GDM1 (cell line): ENCODE measurements around the gene RAPGEF2.

Experiments
- DNase-seq: peaks from one replicate; lab custom pipeline; 2025; lab: John Stamatoyannopoulos, UW

RAPGEF2 gene

DNA sequence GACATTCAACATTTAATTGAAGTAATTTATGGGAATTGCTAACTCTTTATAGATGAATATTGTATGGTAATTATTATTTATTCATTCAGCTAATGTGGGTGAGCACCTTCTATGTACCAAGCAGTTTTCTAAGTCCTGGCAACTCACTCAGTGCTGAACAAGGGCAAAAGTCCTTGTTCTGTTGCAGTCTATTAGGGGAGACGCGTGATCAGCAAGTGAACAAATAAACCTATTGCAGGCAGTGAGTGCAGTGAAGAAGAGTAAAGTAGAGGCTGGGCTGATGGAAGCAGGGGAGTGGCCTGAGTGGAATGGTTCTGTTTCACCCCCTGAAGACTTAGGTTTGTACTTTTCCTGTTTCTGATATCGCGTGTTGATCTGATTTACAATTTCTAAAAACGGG lies 214.3 kb downstream of the RAPGEF2 start:
- DNase-seq, result no peak

DNA sequence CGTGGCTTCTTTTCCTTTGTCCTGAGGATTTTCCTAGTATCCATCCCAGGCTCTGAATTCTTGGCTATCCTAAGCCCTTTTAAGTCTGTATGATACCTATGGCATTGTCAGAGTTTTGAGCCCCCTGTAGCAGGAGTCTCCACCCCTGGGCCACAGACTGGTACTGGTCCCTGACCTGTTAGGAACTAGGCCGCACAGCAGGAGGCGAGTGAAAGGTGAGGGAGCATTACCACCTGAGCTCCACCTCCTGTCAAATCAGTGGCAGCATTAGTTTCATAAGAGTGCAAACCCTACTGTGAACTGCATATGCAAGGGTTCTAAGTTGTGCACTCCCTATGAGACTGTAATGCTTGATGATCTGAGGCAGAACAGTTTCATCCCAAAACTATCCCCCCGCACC lies 216.1 kb downstream of the RAPGEF2 start:
- DNase-seq, result no peak

DNA sequence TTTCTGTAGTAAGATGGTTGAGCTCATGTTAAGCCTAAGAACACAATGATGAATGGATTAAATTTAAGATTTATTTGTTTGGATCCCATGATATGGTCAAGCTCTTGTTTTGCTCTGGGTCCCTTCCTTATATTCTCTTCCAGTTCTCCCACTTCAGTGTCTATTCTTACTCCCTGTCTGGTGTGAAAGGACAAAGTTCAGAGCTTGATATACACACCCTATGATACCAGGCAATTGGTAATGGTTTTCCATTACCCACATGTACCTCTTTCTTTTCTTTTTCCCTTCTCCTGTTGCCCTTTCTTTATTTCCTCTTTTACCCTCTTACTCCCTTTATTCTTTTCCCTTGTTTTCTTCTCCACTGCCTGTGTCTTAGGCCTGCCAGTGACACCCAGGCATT lies 223.6 kb downstream of the RAPGEF2 start:
- no peak for DNase-seq

DNA sequence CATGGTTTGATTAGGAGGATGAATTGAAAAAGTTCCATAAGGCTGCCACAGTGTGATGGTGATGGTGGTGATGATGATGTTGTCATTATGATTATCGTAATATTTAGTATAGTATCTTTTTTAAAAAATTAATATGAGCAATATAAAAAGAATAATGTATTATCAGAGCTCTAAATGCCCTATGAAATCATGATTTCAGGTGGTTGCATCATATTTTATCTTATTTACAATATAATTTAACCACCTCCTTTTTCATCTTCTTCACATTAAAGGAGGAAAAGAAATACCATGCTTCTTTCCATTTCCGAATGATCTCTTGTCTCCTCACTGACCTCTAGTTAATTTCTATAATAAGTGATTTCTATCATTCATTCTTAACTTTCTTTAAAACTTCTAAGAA lies 225.9 kb downstream of the RAPGEF2 start:
- no peak for DNase-seq

DNA sequence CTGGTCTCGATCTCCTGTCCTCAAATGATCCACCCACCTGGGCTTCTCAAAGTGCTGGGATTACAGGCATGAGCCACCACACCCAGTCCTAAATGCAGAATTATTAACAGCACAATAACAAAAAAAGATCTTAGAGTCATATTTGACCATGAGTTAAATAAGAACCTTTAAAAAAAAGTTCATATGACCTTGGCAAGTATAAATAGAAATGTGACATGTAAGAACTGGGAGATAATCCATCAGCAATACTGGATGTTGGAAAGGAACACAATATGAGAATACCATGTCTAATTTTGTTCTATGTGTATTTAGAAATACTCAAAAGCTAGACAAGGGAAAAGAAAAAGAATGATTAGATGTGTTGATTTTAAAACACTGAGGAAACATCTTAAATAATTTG lies 231.6 kb downstream of the RAPGEF2 start:
- no peak for DNase-seq

DNA sequence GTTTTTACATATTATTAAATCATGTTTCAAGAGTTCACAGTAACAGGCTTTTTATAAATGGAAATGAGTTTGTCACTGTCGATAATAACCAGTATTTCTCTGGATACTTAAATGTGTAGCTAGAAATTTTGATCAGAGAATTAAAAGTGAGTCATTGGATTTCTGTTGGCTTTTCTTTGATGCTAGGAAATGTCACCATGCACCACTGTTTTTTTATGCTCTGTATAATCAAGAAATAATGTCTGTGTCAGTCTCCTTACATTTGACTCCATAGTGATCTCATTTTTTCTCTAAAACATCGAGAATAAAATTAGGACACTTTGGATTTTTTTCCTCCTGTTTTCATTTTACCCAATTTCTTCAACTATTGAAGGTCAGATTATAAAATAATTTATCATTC lies 234.2 kb downstream of the RAPGEF2 start:
- DNase-seq, result no peak

DNA sequence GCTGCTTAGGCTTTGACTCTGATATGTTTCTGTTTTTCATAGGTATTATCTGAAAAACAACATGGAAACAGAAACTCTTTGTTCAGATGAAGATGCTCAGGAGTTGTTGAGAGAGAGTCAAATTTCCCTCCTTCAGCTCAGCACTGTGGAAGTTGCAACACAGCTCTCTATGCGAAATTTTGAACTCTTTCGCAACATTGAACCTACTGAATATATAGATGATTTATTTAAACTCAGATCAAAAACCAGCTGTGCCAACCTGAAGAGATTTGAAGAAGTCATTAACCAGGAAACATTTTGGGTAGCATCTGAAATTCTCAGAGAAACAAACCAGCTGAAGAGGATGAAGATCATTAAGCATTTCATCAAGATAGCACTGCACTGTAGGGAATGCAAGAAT lies 238.6 kb downstream of the RAPGEF2 start:
- DNase-seq, result no peak

DNA sequence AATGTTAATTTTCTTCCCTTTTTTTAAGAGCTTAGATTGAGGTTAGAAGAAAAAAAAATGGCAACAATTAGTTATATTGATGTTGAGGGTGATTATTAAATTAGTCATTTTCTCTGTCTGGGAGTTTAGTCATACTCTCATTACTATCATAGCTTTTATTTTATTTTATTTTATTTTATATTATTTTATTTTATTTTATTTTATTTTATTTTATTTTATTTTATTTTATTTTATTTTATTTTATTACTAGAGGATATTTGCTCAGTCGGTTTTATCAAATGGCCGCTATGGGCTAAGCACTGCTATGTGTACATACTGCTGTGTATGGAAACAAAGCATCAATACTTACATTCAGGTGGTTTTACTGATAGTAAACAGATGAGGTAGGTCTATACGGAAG lies 239.5 kb downstream of the RAPGEF2 start:
- no peak for DNase-seq

DNA sequence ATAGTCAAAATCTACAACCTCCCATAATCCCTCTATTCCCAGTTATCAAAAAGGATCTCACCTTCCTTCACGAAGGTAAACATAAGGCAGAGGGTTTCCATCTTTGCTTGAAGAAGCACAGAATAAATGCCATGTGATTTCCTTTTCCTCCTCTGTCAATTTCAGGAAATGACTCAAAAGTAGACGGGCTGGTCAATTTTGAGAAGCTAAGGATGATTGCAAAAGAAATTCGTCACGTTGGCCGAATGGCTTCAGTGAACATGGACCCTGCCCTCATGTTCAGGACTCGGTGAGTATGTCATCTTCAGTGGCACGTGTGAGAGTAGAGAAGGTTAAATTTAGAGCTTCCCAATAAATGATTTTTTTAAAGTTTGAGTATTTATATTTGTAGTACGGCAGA lies 240.2 kb downstream of the RAPGEF2 start:
- no peak for DNase-seq

DNA sequence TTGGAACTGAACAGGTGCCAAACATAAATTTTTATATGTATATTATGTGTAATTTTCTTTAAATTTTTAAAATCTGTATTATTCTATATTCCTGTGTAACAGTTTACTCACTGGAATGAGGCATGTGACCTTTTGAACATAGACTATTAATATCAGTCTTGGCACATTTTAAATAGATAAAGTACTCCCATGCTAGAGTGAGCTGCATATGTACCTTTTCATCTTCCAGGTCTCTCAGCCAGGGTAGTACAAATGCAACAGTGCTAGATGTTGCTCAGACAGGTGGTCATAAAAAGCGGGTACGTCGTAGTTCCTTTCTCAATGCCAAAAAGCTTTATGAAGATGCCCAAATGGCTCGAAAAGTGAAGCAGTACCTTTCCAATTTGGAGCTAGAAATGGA lies 242.0 kb downstream of the RAPGEF2 start:
- no peak for DNase-seq

DNA sequence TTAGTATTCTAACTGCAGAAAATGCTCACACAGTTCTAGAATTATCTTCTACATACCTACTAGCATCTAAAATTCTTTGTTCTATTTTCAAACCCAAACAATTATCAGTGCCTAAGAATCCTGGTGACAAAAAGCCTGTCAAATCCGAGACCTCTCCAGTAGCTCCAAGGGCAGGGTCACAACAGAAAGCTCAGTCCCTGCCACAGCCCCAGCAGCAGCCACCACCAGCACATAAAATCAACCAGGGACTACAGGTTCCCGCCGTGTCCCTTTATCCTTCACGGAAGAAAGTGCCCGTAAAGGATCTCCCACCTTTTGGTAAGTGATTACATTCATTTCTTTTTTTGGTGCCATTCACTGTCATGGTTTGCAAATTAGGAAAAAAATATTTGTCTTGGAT lies 243.8 kb downstream of the RAPGEF2 start:
- no peak for DNase-seq

DNA sequence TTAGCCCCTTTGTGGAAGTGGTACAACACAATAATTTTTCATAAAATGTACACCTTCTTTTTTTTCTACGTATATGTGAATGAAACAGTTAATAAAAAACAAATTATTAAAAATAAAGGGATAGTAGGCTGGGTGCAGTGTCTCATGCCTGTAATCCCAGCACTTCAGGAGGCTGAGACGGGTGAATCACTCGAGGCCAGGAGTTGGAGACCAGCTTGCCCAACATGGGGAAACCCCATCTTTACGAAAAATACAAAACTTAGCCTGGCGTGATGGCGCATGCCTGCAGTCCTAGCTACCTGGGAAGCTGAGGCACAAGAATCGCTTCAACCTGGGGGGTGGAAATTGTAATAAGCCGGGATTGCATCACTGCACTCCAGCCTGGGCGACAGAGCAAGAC lies 244.9 kb downstream of the RAPGEF2 start:
- DNase-seq, result no peak

DNA sequence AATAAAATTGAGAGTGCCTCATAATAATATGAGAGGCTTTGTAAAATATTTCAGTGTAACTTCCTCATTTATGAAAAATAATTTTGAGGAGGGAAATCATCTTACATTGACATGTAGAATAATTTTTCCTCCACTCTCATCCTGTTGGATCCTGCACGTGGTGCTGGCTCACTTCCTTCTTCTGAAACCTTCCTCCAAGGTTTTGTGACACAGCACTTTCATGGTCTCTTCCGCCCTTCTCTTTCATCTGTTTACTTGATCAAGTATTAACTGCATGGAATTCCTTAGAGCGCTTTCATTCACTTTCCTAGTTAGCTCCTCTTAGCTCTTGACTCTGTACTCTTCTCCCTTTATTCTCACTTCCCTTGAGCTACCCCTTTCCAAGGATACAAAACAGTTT lies 246.5 kb downstream of the RAPGEF2 start:
- DNase-seq, result no peak

DNA sequence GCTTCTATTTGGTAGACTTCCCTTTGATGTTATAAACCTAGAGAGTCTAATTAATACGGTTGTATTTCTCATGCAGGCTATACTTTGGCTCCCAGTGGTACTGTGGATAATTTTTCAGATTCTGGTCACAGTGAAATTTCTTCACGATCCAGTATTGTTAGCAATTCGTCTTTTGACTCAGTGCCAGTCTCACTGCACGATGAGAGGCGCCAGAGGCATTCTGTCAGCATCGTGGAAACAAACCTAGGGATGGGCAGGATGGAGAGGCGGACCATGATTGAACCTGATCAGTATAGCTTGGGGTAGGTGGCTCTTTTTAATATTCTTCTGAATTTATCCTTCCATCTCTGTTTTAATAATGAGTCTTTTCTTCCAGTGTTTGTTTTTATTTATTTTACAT lies 249.7 kb downstream of the RAPGEF2 start:
- no peak for DNase-seq

DNA sequence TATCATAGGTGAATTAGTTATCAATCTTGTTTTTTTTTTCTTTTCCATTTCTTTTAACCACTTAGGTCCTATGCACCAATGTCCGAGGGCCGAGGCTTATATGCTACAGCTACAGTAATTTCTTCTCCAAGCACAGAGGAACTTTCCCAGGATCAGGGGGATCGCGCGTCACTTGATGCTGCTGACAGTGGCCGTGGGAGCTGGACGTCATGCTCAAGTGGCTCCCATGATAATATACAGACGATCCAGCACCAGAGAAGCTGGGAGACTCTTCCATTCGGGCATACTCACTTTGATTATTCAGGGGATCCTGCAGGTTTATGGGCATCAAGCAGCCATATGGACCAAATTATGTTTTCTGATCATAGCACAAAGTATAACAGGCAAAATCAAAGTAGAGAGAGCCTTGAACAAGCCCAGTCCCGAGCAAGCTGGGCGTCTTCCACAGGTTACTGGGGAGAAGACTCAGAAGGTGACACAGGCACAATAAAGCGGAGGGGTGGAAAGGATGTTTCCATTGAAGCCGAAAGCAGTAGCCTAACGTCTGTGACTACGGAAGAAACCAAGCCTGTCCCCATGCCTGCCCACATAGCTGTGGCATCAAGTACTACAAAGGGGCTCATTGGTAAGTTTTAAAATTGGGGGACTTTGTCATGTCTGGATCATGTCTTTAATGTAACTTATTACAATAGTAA lies 250.7 kb downstream of the RAPGEF2 start:
- no peak for DNase-seq

DNA sequence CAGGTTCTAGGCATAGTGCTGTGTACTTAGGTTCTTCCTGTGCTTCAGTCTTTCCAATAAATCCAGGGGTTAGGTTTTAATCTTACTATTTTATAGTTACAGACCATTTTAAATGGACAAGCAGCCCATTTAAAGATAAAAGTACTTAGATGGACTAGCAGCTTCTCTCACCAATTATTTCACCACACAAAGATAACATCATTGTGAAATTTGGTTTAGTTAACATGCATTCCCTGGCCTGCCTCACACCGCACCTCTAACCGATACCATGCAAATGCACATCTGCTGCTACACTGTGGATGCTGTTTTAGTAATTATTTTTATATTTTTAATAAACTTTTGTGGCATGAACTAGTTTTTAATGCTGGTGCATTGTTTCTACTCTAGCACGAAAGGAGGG lies 252.6 kb downstream of the RAPGEF2 start:
- no peak for DNase-seq

DNA sequence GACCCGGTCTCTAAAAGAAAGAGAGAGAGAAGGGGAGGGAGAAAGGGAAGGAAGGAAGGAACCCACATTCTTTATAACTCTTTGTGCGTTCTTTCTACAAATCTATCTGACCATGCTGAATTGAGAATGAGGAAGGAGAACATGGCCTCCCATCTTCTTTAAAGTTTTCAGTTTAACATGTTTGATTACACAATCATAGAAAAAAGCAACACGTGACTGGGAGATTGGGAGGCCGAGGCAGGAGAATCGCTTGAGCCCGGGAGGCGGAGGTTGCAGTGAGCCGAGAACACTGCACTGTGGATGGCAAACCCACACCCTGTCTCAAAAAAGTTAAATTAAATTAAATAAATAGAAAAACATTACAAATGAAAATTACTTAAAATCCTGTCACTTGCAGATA lies 254.5 kb downstream of the RAPGEF2 start:
- DNase-seq, result no peak

DNA sequence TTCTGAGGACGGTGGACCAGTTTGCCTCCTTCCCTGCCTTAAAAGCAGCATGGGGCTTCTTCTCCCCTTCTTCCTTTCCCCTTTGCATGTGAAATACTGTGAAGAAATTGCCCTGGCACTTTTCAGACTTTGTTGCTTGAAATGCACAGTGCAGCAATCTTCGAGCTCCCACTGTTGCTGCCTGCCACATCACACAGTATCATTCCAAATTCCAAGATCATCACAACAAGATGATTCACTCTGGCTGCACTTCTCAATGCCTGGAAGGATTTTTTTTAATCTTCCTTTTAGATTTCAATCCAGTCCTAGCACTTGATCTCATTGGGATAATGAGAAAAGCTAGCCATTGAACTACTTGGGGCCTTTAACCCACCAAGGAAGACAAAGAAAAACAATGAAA lies 255.3 kb downstream of the RAPGEF2 start:
- DNase-seq, result no peak

DNA sequence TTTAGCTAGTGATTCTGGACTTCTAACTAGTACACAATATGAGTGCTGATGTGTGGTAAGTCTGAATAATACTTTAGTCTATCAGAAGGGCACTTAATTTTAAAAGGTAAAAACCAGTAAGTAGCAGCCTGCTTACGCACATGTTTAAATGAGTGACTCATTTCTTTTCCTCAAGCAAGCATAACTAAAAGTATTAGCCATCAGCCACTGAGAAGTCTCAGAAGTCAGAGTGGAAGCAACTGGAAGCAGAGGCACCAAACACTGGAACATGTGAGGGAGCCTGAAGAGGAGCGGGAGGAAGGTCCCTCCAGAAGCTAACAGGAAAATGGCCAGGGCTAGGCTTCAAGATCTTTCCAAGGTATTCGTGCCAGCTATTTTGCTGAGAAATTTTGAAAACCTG lies 257.7 kb downstream of the RAPGEF2 start:
- DNase-seq, result no peak

DNA sequence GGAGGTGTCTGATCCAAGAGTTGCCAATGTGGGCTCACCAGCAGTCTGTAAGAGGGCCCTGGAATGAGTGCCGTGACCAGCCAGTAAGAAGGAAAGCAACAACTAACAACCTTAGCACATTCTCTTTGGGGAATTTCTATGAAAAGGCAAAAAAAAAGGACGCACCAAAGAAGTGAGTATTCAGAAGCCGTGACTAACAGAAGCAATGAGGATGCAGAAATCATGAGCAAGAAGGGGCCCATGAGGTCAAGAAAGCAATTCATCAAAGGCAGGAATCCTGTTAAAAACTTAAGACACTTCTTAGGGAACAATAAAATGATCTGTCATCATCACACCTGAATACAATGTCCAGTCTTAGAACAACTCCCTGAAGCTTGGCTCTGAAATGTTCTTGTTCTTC lies 260.5 kb downstream of the RAPGEF2 start:
- DNase-seq, result no peak

DNA sequence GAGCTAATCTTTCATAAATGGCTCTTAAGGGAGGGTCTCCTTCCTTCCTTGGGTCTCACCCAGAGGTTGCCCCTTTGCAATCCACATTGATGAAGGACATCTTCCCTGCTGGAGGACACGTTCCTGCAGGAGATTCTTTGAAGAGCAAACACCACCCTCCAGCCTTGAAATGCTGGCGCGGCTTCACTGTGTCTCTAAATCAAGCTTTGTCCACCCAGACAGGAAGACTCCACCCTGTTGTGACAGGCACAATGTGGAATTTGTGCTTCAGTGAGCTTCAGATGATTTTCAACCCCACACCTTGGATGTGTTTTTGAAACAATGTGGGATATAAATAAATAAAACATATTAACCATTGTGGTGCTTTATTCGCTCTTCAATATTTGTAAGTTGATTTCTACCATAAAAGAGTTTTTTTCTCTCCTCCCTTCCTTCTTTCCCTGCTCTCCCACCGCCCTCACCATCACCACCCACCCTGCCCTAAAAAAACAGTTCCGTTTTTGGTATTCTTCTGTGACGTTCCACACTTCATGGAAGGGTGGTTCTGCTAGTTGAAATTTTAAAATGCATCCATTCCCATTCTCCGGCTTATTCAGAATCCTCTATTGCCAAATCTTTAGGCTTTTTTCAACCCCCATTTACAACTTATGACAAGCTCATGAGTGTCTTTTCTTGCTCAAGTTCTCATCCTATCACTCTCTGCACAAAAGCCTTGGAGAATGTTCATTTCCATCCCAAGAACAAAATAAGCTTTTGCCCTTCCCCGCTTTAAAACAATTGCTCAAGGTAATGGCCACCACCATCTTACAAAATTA lies 264.3 kb downstream of the RAPGEF2 start:
- no peak for DNase-seq

DNA sequence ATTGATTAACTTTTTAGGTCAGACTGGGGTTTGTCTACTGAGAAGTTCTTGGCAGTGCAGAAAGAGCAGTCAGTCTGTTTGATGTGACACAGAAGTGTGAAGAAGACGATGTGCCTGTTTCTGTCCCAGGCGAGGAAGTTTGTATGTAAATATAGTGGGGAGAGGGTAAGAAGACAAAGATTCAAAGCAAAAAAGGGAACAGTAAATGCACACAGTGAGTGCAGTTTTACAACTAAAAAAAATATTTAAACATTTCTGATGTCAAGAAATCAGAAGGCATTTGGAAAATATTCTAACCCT lies 264.9 kb downstream of the RAPGEF2 start:
- DNase-seq, result no peak

DNA sequence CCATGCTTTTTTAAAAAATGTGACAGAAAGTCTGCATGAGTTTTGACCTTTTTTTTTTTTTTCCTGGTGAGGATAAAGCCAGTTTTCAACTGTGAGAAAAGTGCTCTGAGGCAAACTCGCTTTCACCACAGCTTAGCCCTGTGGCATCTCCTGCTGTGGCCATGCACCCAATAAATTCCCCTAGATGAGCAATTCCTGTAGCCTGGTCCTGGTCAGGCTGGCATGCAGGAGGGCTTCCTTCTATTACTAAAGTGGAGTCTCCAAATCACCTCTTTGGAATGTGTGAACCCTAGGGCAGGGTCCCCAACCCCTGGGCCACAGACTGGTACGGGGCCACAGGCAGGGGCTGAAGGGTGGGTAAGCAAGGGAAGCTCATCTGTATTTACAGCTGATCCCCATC lies 265.4 kb downstream of the RAPGEF2 start:
- DNase-seq, result no peak

DNA sequence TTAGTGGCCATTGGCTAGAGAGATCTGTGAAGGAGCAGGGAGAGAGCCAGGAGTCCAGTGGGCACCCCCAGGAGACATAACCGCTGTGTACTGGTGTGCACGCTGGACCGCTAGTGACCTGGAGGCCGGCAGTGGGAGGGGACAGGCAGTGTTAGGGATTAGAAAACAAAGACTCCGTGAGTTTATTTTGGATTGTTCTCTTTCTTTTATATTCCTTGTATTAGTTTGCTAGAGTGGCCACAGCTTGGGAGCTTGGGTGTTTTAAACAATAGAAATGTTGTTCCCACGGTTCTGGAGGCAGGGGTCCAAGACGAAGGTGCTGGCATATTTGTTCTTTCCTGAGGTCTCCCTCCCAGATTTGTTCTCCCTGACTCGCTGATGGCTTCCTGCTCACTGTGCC lies 266.4 kb downstream of the RAPGEF2 start:
- no peak for DNase-seq
